HG02970 (cell line): ENCODE measurements around the gene UNC93B1.
"Not testable (repeated sequence)": the region's sequence is repeated elsewhere in the genome, so short reads cannot be mapped to it uniquely, and the experiment has no call there.

Source experiments
- ATAC-seq: cut with Tn5 transposase; IDR thresholded peaks from one replicate; pipeline ENCODE4 v1.9.1; 2021; ENCODE audit warnings: mild to moderate bottlenecking, moderate library complexity, moderate number of reproducible peaks; ENCODE audit not compliant: unreplicated experiment, low FRiP score

The UNC93B1 gene

GRCh38 chr11:67996051-67996450 lies 7.8 kb downstream of the UNC93B1 start:
- no peak for ATAC-seq

GRCh38 chr11:67995579-67995978 lies 8.3 kb downstream of the UNC93B1 start:
- not testable (repeated sequence) for ATAC-seq

DNA sequence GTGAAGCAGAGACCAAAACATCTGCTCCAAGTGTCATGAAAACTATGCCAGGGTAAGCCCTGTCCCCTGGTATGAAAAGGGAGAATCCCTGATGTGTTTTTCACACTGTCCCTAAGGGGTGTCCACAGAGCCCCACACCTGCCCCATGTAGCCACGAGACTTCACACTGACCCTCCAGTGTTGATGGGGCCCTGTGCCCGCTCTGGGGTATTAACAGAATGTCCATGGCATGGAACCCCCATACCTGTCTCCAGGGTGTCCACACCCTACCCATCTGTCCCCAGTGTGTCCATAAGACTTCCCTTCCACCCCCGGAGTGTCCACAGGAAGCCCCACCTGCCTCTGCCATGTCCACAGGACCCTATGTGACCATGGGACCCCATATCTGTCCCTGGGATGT lies 8.8 kb downstream of the UNC93B1 start:
- not testable (repeated sequence) for ATAC-seq

DNA sequence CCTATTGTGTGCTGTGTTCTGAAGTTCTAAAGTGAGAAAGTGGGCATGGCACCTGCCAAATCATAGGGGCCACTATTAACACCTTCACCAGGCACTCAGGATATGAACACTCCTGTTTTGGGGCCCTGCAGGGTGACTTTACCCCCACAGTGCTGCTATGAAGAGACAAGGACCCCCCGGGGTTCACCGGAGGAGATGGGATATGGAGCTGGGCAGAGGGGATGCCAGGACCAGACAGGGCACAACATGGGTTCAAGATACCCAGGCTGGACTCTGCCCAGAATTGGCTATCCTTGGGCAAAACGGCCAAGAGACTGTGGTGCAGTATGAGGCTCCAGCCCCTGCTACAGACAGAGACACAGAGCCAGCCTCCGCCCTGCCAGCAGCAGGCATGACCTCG lies 9.5 kb downstream of the UNC93B1 start:
- not testable (repeated sequence) for ATAC-seq

DNA sequence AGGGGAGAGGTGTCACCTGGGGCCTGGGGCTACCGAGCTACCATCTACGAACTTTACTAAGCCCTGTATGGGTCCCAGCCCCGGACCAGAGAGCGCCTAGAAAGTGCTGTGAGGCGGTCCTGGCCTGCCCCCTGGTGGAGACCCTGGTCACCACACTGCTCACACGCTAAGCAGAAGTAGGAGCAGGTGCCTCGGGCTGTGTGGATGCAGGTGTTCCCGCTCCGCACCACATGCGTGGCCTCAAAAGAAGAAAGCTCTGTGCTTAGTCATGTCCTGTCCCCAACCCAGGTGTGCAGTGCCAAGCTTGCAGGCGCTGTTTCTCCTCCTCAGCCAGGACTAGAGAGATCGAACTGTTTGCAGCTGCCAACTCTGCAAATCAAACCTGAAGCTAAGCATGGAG lies 10.1 kb downstream of the UNC93B1 start:
- ATAC-seq: not testable (repeated sequence)

DNA sequence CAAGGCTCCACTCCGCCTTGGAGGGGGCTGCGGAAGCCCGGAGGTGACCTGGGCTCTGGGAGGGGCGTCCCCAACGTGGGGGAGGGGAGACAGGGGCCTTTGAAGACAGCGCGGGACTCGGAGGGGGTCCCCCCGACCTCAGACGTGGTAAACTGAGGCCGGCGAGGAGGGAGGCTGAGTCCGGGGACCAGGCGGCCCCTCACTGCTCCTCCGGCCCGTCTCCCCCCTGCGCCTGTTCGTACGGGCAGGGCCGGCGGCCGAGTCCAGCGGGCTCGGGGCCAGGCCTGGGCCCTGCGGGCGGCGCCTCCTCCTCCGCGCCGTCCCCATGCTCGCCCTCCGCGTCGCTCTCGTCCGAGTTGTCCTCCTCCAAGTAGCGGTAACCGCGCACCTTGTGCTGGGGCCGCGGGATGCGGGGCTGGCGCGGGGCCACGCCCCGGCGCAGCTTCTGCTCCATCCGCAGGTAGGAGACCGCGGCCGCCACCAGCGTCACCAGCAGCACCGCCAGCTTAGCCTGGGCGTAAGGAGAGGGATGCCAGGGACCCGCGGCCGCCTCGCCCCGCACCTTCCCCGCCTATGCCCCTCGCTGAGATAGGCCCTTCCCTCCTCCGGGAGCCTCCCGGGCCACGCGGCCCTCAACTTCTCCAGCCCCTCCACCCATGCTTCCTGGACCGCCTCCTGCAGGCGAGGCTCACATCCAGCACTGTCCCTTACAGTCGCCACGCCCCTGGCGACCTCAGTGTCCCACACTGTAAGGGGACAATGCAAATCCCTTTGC lies 12.4 kb downstream of the UNC93B1 start:
- not testable (repeated sequence) for ATAC-seq

DNA sequence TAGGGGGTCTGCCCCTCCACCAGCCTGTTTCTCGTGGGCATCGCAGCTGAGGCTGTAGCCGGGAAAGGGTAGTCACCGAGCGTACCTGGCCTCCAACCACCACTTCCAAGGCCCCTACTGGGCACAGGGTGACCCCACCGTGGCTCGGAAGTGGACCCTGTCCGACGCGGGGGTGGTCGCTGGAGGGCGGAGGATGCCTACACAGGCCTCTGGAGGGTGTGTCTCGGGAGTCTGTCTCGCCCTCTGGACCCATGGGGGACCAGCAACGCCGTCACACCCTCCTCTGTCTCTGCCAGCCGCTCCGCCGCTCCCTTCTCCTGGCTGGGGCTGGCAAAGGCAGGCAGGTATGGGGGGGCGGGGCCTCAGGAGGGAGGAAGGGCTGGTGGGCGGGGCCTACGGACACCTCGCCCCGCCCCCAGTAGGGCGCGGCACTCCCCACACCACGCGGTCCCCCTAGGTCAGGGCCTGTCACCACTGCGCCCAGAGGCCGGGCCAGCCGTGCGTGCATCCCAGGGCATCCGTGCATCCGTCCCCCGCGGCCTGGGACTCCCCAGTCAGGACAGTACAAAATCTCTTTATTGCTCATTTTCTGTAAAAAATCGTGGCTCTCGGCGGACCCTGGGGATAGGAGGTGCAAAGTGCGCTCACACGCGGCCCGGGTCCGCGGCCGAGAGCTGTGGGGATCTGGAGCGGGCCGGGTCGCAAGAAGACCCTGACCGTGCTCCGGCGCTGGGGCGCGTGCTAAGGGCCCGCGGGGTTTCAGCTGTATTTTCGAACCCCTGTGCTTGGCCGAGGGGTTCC lies 13.2 kb downstream of the UNC93B1 start:
- not testable (repeated sequence) for ATAC-seq

GRCh38 chr11:67985302-67985701 lies 18.6 kb downstream of the UNC93B1 start:
- ATAC-seq: not testable (repeated sequence)

DNA sequence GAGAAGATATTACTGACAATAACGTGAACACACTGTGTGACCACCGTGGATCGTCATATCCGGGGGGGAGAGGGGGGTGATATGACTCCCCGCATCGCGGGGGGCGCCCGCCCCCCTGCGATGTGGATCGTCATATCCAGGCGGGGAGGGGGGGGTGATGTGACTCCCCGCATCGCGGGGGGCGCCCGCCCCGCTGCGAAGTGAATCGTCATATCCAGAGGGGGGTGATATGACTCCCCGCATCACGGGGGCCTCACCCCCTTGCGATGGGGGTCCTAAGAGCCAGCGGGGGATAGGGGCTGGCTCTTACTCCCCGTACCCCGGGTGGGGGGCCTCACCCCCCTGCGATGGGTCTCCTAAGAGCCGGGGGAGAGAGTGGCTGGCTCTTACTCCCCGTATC lies 19.9 kb downstream of the UNC93B1 start:
- no peak for ATAC-seq

DNA sequence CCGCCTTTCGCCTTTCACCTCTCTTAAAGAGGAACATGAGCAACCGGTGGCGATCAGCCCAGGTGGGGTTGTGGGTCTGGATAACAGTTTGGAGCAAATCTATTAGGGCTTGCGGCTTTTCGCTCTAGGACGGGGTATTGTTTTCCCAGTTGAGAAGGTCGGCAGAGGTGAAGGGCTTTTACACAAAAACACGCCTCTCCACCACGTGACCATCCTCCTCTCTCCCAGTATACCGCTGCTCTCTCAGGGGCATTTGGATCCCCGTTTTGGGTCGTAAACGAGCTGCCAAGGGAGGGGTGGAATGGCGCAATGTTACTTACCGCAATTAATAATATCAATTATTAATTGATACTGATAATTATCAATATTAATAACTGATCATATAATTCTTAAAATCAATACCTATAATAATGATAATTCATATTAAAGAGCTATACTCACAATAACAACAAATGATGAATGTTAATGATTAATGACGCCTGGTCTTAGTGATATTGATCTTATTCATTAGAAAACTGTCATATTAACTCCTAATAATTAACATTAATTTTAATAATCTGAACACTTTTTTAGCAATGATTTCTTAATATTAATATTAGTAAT lies 21.5 kb downstream of the UNC93B1 start:
- ATAC-seq: not testable (repeated sequence)

DNA sequence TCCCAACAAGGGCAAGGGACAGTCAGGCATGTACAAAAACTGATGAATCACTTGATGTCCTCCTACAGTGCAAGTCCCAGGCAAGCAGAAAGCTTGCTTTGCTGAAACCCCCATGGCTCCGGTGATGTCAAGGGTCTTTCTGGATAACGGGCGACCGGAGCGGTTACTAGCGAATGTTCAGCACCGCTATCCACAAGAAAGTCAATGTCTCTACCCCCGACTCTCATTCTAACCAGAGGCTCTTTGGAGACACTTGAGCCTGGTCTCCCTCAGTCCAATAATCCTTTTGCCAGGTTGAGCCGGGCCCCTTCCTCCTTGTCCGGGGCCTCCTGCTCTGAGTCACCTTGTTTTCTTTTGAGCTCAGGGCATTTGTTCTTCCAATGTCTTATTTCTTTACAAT lies 22.7 kb downstream of the UNC93B1 start:
- ATAC-seq: not testable (repeated sequence)

DNA sequence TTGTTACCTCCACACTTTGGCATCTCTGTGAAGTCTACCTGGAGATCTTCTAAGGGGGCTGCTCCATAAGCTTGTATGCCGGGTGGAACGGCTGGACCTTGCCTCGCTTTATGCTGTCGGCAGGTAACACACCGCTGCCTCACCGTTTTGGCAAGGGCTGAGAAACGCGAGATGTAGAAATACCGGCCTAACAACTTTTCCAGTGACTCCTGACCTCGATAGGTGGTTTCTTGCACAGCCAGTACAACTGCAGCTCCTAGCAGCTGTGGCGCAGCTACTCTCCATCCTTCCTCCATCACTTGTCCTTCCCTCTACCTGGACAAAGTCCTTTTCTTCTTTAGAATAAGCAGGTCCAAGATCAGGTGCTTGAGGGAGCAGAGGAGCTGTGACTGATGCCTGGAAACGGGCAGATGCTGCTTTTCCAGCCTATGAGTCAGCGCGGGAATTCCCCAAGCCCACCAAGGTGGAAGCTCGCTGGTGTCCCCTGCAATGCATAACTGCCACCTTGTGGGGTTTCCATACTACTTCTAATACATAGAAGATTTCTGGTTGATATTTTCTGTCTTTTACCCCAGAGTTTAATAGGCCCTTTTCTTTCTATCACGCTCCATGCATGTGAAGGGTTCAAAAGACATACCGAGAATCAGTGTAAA lies 25.0 kb downstream of the UNC93B1 start:
- not testable (repeated sequence) for ATAC-seq

DNA sequence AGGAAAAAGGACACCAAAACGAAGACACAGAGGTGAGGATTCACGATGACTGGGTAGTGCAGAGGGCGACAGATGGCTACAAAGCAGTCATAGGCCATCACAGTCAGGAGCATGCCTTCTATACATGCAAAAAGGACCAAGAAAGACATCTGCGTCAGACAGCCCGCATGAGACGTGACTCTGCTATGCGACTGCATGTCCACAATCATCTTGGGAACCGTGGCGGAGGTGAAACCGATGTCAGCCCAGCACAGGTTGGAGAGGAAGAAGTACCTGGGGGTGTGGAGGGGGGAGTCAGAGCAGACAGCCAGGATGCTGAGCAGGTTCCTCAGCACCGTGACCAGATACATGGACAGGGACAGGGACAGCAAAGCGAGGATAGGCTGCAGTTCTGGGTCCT lies 29.2 kb downstream of the UNC93B1 start:
- not testable (repeated sequence) for ATAC-seq

DNA sequence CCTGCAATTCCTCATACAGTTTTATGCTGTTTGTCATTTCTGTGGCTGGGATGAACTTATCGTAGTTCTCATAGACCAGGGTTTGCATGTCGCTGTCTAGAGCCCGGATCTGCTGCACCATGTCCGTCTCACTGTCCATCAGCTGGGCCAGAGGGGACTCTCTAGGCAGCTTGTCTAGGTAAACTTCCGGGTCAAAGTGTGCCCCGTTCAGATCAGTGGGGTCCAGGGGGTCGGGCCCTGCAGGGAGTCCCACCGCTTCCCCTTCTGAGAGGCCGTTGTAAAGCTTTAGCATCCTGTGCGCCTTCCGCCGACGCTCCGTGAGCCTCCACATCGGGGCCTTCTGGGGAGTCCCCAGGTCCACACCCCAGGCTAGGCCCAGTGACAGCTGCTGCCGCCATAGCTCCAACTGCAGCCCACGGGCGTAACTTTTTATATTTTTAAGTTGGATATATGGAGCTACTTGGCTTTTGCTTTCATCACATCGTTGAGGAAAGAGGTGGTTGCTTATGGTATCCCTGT lies 38.0 kb downstream of the UNC93B1 start:
- ATAC-seq: not testable (repeated sequence)

DNA sequence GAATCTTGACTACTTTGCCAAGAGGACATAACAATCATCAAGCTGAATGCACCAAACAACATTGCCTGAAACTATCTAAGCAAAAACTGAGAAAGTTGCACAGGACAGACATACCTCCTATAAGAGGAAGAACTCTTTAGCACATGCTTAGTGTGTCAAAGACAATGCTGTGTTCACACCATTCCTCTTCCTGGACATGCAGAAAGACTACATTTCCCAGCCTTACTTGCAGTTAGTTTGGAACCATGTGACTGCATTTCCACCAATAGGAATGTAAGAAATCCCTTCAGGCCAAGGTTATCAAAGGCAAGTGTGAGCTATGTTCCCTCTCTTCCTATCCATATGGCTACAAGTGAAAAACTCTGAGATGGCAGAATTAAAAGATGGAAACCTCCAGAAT lies 39.2 kb downstream of the UNC93B1 start:
- not testable (repeated sequence) for ATAC-seq

- ATAC-seq: not testable (repeated sequence)
These were observed 40.0 kb downstream of the UNC93B1 start for GRCh38 chr11:67963879-67964278.

DNA sequence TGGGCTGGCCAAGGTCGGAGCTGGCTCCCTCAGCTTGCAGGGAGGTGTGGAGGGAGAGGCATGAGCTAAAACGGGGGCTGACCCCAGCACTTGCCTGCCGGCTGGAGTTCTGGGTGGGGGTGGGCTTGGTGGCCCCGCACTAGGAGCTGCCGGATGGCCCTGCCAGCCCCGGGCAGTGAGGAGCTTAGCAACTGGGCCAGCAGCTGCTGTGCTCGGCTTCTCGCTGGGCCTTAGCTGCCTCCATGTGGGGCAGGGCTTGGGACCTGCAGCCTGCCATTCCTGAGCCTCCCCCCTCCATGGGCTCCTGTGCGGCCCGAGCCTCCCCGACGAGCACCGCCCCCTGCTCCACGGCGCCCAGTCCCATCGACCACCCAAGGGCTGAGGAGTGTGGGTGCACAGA lies 40.7 kb downstream of the UNC93B1 start:
- not testable (repeated sequence) for ATAC-seq

DNA sequence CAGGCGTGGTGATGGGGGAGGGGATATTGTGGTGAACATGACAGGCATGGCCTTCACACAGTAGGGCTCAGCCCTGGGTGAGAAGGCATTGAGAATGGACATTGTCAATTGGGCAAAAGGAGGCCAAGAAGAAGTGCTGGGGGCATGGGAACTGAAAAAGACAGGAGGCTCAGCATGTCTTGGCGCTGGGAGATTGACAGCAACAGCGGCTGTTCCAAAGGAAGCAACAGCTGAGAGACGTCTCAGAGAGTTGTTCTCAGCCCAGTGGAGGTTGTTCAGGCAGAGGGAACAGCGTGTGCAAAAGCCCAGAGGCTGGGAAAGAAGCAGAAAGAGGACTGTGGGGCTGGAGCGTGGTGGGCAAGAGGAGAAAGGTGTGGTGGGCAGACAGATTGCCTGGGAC lies 47.7 kb downstream of the UNC93B1 start:
- ATAC-seq: not testable (repeated sequence)

DNA sequence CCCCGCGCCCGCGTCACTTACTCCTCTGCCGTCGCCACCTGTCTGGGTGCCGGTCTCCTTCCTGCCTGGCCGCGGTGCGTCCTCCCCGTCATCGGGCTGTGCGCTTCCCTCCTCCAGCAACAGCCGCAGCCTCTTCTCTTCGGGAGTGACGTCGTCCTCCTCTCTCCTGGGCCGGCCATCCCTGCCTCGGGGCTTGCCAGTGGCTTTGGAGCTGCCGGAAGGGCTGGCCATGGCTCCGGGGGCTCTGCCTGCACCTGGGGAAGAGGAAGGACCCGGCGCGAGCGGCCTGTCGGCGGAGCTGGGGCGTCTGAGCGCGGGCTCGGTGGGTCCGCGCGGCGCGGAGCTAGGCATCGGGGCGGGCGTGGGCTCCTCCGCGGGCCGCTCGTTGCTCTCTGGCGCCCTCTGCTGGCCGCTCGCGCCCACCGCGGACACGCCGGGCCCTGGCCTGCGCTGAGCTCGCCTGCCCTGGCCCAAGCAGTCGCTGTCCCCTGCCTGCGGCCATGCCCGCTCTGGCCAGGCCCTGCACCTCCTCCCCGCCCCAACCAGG lies 48.4 kb downstream of the UNC93B1 start:
- not testable (repeated sequence) for ATAC-seq

DNA sequence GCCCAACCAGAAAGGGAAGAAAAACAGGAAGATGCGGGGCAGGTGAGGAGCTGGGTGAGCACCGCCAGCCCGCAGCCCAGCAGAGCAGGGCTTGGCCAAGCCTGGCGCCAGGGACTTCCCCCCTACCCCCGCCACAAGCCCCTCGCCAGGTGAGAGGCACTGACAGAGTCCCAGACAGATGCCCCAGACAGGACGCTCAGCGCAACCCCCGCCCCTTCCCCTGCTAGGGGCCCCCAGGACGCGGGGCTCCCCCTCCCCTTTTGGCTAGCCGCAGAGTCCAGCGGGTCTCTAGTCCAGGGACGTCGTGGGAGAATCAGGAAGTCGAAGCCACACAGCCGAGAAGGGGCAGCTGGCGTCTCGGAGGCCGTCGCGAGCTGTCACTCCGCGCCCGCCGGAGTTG lies 48.9 kb downstream of the UNC93B1 start:
- not testable (repeated sequence) for ATAC-seq
